Measurements from ENCODE around the gene CORO2A.
"Not testable (repeated sequence)": the region's sequence is repeated elsewhere in the genome, so short reads cannot be mapped to it uniquely, and the experiment has no call there.

The CORO2A gene

DNA sequence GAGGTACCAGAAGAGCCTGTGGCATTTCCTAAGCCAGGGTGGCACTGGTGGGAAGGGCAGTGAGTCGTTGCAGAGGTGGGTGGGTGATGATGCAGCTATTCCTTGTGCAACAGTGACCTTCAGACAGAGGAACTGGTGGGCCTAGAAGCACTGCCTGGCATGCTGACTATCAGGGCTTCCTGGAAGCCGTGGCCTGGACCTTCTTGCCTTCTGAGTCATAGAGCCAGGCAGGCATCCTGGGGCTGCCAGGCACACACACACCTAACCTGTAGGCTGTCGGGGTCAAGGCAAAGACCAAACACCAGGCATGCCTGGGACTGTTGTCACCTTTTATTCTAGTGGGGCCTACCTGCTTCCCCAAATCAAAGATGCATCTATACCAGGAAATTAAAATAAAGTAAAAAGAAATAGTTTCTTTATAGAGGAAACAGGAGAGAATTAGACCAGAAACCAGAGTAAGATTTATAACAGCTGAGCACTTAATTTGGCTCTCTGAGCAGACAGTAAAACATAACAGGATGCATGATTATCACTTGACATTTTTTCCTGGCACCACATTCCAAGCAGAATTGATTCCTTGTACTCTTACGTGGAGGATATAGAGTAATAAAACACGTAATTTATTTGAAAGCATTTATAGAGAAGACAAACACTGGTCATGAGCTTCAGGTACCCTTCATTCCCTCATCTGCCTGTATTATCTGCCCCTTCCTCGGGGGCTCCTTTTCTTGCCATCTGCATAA lies 110.8 kb downstream of the CORO2A start:
- DNase-seq: no peak

DNA sequence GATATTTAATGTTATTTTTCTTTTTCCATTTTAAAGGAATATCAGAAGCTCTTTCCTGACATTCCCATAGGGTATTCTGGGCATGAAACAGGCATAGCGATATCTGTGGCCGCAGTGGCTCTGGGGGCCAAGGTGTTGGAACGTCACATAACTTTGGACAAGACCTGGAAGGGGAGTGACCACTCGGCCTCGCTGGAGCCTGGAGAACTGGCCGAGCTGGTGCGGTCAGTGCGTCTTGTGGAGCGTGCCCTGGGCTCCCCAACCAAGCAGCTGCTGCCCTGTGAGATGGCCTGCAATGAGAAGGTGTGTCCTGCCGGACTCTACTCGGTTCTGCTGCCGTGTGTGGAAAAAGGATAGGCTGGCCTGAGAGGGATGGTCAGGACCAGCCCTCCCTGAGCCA lies 111.7 kb downstream of the CORO2A start:
- DNase-seq: no peak

DNA sequence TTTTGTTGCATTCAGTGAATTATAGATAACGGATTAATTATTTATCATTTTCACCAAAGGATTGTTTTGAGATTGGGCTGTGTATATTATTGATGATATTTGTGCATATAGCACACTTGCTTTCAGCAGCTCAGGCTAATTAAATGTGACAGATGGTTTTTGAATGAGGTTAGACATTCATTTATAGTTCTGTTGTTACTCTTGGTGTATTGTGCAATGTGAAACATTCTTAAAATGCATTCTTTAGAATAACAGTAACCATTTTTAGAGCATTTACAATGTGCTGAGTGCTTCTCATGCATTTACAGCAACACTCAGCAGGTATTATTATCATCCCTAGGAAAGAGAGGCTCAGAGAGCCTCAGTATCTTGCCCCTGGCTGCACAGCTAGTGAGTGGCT lies 112.1 kb downstream of the CORO2A start:
- DNase-seq: no peak

DNA sequence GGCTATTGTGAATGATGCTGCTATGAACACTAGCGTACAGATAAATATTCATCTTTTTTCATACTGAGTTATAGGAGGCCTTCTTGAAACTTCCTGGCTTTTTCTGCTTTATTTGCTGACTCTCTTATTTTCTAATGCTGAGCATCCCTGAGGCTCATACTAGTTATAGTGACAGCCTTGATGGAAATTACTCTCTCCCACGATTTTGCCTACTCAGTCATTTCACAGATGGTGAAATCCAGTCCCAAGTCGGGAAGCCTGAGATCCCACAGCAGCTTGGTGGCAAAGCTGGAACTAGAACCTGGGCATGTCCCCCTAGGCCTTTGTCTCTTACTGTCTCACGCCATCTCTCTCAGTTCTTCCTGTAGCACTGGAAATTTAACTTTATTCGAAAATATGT lies 113.5 kb downstream of the CORO2A start:
- no peak for DNase-seq

DNA sequence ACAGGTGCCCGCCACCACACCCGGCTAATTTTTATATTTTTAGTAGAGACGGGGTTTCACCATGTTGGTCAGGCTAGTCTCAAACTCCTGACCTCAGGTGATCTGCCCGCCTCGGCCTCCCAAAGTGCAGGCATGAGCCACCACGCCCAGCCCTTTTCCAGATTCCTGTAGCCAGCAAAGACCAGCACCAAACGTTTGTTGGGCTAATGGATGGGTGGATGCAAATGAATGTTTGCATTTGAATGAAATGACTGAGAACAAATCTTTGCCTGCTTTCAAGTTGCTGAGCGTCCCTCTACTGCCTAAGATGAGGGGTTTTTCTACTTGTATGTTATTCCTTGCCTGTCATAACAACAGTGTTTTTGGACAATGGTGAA lies 115.9 kb downstream of the CORO2A start:
- DNase-seq: not testable (repeated sequence)

DNA sequence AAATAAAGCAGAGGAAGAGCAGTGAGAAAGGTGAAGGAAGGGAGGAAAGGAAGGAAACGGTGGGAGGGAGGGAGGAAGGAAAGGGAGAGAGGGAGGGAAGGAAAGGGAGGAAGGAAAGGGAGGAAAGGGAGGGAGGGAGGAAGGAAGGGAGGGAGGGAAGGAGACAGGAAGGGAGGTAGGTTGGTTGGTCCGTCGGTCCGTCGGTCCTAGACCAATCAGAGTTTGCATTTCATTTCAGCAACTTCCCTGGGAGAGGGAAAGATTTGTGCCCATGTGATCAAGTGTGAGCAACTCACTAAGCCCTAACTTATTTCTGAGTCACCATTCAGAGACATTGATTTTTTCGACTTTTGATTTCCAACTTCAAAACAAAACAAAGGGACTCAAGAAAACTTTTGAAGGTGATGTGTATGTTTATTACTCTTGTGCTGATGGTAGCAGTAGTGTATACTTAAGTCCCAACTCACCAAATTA lies 117.1 kb downstream of the CORO2A start:
- DNase-seq: no peak

DNA sequence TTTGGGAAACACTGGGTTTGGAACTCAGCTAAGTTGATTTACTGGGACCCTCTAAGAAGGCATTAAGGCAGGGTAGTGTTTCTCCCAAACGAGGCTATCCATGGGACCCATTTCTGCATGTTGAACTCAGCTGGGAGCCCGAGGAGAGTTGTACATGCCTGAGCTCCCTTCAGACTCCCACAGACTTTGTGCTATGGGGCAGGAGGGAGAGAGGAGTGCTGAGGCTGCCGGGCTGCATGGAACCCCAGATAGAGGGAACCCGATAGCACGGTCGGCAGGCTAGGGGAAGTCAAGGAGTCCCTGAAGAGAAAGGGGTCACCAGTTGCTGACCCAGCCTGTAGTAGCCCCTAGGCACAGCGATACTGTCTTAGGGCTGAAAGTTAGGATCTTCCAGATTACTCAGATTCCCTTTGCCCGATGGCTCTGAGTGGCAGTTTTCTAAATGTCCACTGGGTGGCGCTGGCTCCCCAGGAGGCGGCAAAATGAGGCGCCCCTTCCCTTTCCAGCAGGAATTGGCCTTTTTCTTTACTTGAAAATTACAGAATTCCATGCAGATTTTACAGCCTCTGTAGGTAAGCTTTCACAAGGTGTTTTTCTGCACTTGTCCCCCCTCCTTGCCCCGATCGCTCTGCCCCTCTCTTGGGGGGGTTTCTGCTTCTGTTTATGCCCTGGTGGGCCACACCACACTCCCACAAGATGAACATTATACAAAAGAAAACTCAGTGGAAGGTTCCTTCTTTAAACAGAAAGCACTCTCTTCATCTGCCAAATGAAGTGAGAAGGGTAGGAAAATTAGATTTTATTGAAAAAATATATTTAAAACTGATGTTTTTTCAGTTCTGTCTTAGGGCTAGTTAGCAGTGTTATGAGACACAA lies 118.1 kb downstream of the CORO2A start:
- DNase-seq: peak; percentile 60

DNA sequence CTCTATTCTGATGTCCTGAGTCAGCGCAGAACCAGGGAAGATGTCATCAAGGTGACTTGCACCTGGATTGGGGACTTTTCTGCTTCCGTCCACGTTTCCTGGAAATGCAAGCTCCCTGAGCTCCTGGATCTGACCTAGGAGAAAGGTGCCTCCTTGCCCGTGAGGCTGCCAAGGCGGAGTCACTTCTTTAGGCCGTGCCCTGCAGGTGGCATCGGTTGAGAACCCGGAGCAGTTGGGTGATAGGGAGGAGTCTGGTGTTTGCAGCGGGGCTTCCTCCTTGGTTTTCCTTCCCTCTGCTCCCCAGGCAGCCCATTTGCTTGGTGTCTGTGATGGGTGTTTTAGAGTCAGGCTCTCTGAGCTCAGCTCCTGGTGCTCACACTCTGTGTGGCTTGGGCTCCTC lies 120.7 kb downstream of the CORO2A start:
- no peak for DNase-seq
